Measurements from ENCODE around the gene ULBP3.

The ULBP3 gene

GRCh38 chr6:150090328-150090727, 21.4 kb upstream of the ULBP3 start:
- TF ChIP-seq, protein P1, sequence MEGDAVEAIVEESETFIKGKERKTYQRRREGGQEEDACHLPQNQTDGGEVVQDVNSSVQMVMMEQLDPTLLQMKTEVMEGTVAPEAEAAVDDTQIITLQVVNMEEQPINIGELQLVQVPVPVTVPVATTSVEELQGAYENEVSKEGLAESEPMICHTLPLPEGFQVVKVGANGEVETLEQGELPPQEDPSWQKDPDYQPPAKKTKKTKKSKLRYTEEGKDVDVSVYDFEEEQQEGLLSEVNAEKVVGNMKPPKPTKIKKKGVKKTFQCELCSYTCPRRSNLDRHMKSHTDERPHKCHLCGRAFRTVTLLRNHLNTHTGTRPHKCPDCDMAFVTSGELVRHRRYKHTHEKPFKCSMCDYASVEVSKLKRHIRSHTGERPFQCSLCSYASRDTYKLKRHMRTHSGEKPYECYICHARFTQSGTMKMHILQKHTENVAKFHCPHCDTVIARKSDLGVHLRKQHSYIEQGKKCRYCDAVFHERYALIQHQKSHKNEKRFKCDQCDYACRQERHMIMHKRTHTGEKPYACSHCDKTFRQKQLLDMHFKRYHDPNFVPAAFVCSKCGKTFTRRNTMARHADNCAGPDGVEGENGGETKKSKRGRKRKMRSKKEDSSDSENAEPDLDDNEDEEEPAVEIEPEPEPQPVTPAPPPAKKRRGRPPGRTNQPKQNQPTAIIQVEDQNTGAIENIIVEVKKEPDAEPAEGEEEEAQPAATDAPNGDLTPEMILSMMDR (IDR thresholded peaks at IDR 0.05; ENCODE audit: low read depth, low read length, missing control alignments): no peak
- no peak for DNase-seq (ENCODE audit: extremely low read depth, low read depth)

DNA sequence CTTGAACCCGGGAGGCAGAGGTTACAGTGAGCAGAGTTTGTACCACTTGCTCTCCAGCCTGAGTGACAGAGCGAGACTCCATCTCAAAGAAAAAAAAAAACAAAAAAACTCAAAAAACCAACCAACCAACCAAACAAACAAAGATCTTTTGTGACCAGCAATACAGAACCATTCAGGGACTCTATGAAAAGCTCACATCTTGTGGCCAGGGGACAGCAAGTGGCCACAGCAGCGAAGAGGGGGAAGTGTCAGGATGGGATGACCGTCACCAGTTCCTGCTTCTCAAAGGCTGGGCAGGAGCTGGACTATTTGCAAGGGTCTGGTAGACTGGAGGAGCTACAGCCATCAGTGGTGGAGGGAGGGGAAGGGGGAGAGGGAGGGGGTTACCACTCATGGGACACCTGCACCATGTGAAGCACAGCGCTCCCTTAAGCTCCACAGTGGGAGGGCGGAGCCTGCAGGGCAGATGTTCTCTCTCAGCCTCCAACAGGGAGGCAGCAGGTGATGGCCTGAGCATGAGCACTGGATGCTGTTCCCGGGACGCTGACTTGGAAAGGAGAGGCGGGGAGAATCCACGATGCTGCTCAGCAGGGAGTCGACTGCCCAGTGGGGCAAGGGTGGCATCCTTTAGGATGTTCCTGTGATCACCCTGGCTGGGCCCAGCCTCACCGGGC, 19.7 kb upstream of the ULBP3 start:
- TF ChIP-seq, protein P1 (IDR thresholded peaks at IDR 0.05; ENCODE audit: low read depth, low read length, missing control alignments): no peak
- DNase-seq (ENCODE audit: extremely low read depth, low read depth): no peak
- no peak overlapping the region for H3K4me3 ChIP-seq (replicated peaks; ENCODE audit: low read depth, low read length)

More at GRCh38 chr6:150090328-150090727, 21.4 kb upstream of the ULBP3 start:
- no peak overlapping the region for H3K4me3 ChIP-seq (replicated peaks; ENCODE audit: low read depth, low read length)

GRCh38 chr6:150087336-150087735, 18.4 kb upstream of the ULBP3 start:
- DNase-seq (ENCODE audit: extremely low read depth, low read depth): no peak
- TF ChIP-seq, protein P1 (IDR thresholded peaks at IDR 0.05; ENCODE audit: low read depth, low read length, missing control alignments): no peak
- H3K4me3 ChIP-seq (replicated peaks; ENCODE audit: low read depth, low read length): no peak overlapping the region

DNA sequence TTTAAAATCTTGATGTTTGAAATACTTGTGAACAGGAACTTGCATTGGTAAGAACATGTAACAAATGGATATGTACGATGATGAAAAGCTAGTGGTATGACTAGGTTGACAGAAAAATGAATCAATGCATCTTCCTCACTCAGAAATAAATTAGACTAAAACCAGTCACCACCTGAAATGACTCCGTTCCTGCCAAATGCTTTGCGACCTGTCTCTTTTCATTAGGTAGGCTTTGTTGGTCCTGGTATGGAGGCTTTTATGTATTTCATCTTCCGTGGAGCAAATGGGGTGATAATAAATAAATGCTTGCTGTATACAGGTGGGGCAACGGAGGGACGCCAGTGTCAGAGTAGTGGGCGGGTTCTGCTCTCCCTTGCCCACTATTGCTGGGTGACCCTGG, 17.1 kb upstream of the ULBP3 start:
- TF ChIP-seq, protein P1 (IDR thresholded peaks at IDR 0.05; ENCODE audit: low read depth, low read length, missing control alignments): no peak
- H3K4me3 ChIP-seq (replicated peaks; ENCODE audit: low read depth, low read length): no peak overlapping the region
- no peak for DNase-seq (ENCODE audit: extremely low read depth, low read depth)

DNA sequence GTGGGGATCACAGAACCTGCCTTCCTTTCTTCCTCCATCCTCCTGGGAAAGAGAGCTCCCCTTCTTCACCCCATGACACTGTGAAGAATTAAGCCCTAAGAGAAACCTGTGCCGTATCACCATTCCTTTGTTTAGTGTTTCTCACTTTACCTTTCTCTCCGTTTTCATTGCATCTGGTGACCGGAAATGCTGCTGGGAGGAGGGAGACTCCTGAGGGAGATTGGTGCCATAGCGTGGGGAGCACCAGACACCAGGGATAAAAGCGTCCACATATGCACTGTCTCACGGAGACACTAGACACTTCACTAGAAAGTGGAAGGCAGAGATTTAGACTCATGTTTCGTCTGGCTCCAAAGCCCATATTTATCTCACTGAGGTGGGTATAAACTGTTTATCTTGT, 15.5 kb upstream of the ULBP3 start:
- TF ChIP-seq, protein P1 (IDR thresholded peaks at IDR 0.05; ENCODE audit: low read depth, low read length, missing control alignments): no peak

DNA sequence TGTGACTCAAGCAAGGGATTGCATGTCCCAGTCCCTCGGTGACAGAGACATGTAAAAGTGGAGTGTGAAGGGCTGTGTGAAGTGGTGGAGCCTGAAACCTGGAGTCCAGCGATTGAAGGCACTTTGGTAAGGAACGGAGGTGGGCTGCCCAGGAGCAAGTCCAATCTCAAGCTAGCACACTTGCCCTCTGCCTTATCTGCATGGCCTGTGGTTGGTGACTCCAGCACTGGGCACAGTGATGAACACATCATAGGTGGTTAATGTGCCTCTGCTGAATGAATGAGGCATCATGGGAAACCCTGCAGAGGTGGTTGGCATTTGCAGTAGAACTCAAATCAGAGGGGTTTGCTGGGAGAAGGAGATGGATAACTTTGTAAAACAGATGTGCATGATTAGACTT, 14.9 kb upstream of the ULBP3 start:
- DNase-seq (ENCODE audit: extremely low read depth, low read depth): no peak
- TF ChIP-seq, protein P1 (IDR thresholded peaks at IDR 0.05; ENCODE audit: low read depth, low read length, missing control alignments): no peak
- no peak overlapping the region for H3K4me3 ChIP-seq (replicated peaks; ENCODE audit: low read depth, low read length)

More for the DNA sequence above, 15.5 kb upstream of the ULBP3 start:
- no peak for DNase-seq (ENCODE audit: extremely low read depth, low read depth)
- H3K4me3 ChIP-seq (replicated peaks; ENCODE audit: low read depth, low read length): no peak overlapping the region

DNA sequence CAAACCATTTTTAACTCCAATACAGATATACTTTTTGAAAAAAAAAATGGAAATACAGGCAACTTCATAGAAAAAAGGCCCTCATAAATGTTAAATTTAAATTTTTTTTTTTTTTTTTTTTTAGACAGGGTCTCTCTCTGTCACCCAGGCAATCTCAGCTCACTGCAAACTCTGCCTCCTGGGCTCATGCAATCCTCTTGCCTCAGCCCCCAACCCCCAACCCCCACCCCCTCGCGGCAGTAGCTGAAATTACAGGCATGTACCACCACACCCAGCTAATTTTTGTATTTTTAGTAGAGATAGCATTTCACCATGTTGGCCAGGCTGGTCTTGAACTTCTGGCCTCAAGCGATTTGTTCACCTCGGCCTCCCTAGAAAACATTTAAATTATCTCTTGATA, 12.8 kb upstream of the ULBP3 start:
- TF ChIP-seq, protein P1 (IDR thresholded peaks at IDR 0.05; ENCODE audit: low read depth, low read length, missing control alignments): no peak

More for the DNA sequence above, 12.8 kb upstream of the ULBP3 start:
- DNase-seq (ENCODE audit: extremely low read depth, low read depth): no peak
- H3K4me3 ChIP-seq (replicated peaks; ENCODE audit: low read depth, low read length): no peak overlapping the region
